Measurements from ENCODE around the gene FBXO39. TPM values are rescaled to one million over a fixed set of nuclear protein-coding genes. Genes with fewer than 3 reads are reported as not detected.

FBXO39 gene
- total and polyA plus RNA-seq, 8 donors, result 0.25 to 1.3 (median 0.73) TPM; not detected in 5

GRCh38 chr17:6797718-6798351 lies 21.8 kb downstream of the FBXO39 start:
- H3K4me1 ChIP-seq, result no peaks in the 10 kb centered on the region
- no peaks in the 10 kb centered on the region for H3K9me3 ChIP-seq
- WGBS, 5 donors, result 68 to 79% (median 74%) methylated on average over 8 of the region's 8 CpGs
- H3K27ac ChIP-seq, result no peak overlapping the region
- no peak overlapping the region for H3K4me3 ChIP-seq
- peaks cover 0 to 27% (median 0%) of the 10 kb centered on the region in 3 donors for H3K27me3 ChIP-seq
- intact Hi-C loops (cut with DNase I; ENCODE audit: low total_unique reads), result no loop called here
- no peak for DNase-seq
- no peaks in the 10 kb centered on the region for H3K36me3 ChIP-seq
- TF ChIP-seq POLR2AphosphoS5 (IDR thresholded peaks at IDR 0.05) (no peak), CTCF (IDR thresholded peaks at IDR 0.05) (no peak), POLR2A (IDR thresholded peaks at IDR 0.05) (no peak), EP300 (IDR thresholded peaks at IDR 0.05) (no peak)

GRCh38 chr17:6799738-6800137 lies 23.7 kb downstream of the FBXO39 start:
- Histone ChIP-seq H3K4me1 (no peaks in the 10 kb centered on the region), H3K27ac (no peak overlapping the region), H3K27me3 (peaks cover 0 to 21% (median 0%) of the 10 kb centered on the region in 3 donors), H3K36me3 (no peaks in the 10 kb centered on the region), H3K9me3 (no peaks in the 10 kb centered on the region), H3K4me3 (no peak overlapping the region)
- 66 to 79% (median 76%) methylated on average over 5 to 6 of the region's 6 CpGs for WGBS, 5 donors
- TF ChIP-seq POLR2A (IDR thresholded peaks at IDR 0.05) (no peak), CTCF (IDR thresholded peaks at IDR 0.05) (no peak), POLR2AphosphoS5 (IDR thresholded peaks at IDR 0.05) (no peak), EP300 (IDR thresholded peaks at IDR 0.05) (no peak)
- intact Hi-C loops (cut with DNase I; ENCODE audit: low total_unique reads), result no loop called here
- no peak for DNase-seq

DNA sequence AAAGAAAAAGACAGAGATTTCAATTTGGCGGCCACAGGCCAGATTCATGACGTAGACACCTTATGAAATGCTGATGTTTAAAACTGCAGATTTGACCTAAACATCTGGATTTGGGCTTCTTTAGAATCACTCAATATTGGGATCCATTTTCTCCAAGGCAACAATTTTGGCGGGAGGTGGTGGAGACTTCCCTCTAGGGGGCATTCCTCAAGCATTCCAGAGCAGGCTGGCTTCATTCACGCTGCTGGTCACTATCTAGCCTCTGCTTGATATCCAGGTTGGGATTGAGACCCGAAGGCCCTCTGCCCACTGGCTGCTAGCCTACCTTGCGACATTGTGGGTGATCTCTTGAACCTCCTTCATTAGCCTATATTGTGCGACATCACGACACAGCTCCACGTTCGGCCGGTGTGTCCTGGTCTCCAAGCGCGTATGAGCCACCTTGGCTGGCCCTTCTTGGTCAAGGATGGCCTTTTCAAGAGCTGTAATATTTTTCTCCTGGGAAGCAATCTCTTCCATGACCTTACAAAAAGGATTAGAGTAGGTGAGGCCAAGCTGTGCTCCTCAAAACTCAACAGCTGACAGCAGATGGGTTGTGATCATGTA lies 24.5 kb downstream of the FBXO39 start:
- WGBS, 5 donors, result 78 to 89% (median 83%) methylated on average over 13 of the region's 13 CpGs

DNA sequence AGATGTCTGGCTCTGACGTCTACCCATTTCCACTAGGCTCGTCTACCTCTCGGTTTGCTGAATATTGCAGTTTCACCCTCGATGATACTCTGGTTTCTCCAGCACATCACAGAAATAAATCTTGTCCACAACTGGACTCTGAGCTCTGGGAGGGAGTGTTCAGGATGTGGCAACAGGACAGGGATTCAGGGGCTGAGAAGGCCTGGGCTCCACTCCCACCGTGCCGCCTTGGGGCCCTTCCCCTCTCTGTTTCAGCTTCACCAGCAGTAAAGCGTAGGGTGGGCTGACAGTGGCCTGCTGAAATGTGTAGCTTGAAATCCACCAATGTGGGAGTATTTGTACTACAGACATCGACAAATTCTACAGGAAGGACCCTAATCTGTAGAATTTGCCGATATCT lies 35.5 kb downstream of the FBXO39 start:
- Histone ChIP-seq H3K27ac (no peak overlapping the region), H3K4me3 (no peak overlapping the region), H3K36me3 (no peaks in the 10 kb centered on the region), H3K4me1 (no peaks in the 10 kb centered on the region), H3K9me3 (peaks cover 0 to 7% (median 5%) of the 10 kb centered on the region in 4 donors), H3K27me3 (peaks cover 0 to 5% (median 4%) of the 10 kb centered on the region in 3 donors)
- TF ChIP-seq POLR2A (IDR thresholded peaks at IDR 0.05) (no peak), CTCF (IDR thresholded peaks at IDR 0.05) (no peak), EP300 (IDR thresholded peaks at IDR 0.05) (no peak), POLR2AphosphoS5 (IDR thresholded peaks at IDR 0.05) (no peak)
- WGBS, 5 donors, result 81 to 86% (median 85%) methylated on average over 9 of the region's 9 CpGs
- no peak for DNase-seq
- intact Hi-C loops (cut with DNase I; ENCODE audit: low total_unique reads), result no loop called here

More for the DNA sequence above, 24.5 kb downstream of the FBXO39 start:
- intact Hi-C loops (cut with DNase I; ENCODE audit: low total_unique reads), result no loop called here
- Histone ChIP-seq H3K27ac (no peak overlapping the region), H3K4me1 (no peaks in the 10 kb centered on the region), H3K36me3 (no peaks in the 10 kb centered on the region), H3K4me3 (no peak overlapping the region), H3K27me3 (peaks cover 0 to 21% (median 0%) of the 10 kb centered on the region in 3 donors), H3K9me3 (no peaks in the 10 kb centered on the region)
- TF ChIP-seq EP300 (IDR thresholded peaks at IDR 0.05) (no peak), POLR2A (IDR thresholded peaks at IDR 0.05) (no peak), POLR2AphosphoS5 (IDR thresholded peaks at IDR 0.05) (no peak), CTCF (IDR thresholded peaks at IDR 0.05) (no peak)
- no peak for DNase-seq

All from stomach (tissue), 9 donors.